ENCODE measurements around the gene ZFR.

GRCh38 chr5:32320576-32320975 is 124.0 kb downstream of the ZFR start:
- TF ChIP-seq, protein P1, sequence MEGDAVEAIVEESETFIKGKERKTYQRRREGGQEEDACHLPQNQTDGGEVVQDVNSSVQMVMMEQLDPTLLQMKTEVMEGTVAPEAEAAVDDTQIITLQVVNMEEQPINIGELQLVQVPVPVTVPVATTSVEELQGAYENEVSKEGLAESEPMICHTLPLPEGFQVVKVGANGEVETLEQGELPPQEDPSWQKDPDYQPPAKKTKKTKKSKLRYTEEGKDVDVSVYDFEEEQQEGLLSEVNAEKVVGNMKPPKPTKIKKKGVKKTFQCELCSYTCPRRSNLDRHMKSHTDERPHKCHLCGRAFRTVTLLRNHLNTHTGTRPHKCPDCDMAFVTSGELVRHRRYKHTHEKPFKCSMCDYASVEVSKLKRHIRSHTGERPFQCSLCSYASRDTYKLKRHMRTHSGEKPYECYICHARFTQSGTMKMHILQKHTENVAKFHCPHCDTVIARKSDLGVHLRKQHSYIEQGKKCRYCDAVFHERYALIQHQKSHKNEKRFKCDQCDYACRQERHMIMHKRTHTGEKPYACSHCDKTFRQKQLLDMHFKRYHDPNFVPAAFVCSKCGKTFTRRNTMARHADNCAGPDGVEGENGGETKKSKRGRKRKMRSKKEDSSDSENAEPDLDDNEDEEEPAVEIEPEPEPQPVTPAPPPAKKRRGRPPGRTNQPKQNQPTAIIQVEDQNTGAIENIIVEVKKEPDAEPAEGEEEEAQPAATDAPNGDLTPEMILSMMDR (IDR thresholded peaks at IDR 0.05; ENCODE audit: low read depth, low read length) = no peak
- TF ChIP-seq EZH2phosphoT487 (IDR thresholded peaks at IDR 0.05; ENCODE audit: low read depth) = no peak

Measured in OCI-LY3 (cell line).